Stomach (tissue), 4 donors: ENCODE results near the gene NWD2.

Experiments used
- POLR2A ChIP-seq, 4 donors: fragments of 450-650 bp; IDR thresholded peaks; one replicate each; pipeline ENCODE4 v1.6.1; 2016; ENCODE audit warnings: antibody characterized with exemption in 4 of 4, control low read depth in 2 of 4, mild to moderate bottlenecking in 1 of 4, moderate library complexity in 1 of 4
- POLR2AphosphoS5 ChIP-seq, 3 donors: sonication (generic); formaldehyde crosslinking; IDR thresholded peaks; one replicate each; pipeline ENCODE4 v1.6.1; 2016; ENCODE audit warnings: antibody characterized with exemption in 3 of 3
- TF ChIP-seq, protein P1 (sequence below), 7 experiments: fragments of 450-650 bp in 4 of 7; fragments of 200-600 bp in 3 of 7; sonication (generic) in 3 of 7; IDR thresholded peaks; one replicate each; pipeline ENCODE4 v1.5.1; 2016 to 2019; ENCODE audit warnings: antibody characterized with exemption in 7 of 7, control low read depth in 2 of 7, mild to moderate bottlenecking in 1 of 7

DNA sequence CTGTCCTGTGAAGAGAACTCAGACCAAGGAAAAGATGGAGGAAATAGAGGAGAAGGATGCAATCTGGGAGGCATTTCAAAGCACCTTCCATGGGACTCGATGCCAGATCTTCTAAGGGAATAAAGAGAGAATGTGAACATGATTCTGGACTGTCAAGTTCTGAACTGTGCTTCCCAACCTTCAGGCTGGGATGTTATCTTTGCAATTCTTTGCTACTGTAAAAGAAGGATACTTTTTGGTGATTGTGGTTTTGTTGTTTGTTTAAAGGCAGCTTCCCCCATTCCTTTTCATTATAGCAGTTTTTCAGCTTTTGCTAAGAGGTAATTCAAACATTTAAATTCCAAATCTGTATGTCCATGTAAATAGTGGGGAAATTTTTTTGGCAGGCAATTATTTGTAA is 217.3 kb downstream of the NWD2 start:
- TF ChIP-seq POLR2A (IDR thresholded peaks at IDR 0.05) (no peak), POLR2AphosphoS5 (IDR thresholded peaks at IDR 0.05) (no peak)
- TF ChIP-seq, protein P1, sequence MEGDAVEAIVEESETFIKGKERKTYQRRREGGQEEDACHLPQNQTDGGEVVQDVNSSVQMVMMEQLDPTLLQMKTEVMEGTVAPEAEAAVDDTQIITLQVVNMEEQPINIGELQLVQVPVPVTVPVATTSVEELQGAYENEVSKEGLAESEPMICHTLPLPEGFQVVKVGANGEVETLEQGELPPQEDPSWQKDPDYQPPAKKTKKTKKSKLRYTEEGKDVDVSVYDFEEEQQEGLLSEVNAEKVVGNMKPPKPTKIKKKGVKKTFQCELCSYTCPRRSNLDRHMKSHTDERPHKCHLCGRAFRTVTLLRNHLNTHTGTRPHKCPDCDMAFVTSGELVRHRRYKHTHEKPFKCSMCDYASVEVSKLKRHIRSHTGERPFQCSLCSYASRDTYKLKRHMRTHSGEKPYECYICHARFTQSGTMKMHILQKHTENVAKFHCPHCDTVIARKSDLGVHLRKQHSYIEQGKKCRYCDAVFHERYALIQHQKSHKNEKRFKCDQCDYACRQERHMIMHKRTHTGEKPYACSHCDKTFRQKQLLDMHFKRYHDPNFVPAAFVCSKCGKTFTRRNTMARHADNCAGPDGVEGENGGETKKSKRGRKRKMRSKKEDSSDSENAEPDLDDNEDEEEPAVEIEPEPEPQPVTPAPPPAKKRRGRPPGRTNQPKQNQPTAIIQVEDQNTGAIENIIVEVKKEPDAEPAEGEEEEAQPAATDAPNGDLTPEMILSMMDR (IDR thresholded peaks at IDR 0.05), result no peak
